Adipose tissue (tissue), 3 donors: ENCODE results near the gene PRODH2. TPM values are rescaled to one million over a fixed set of nuclear protein-coding genes. Genes with fewer than 3 reads are reported as not detected.

Experiments used
- H3K27ac ChIP-seq: one replicate; pipeline ENCODE4 v1.5.1; 2013; ENCODE audit warnings: low read depth, low read length
- WGBS, 3 donors: extraction: QIAGEN DNeasy Blood & Tissue Kit; methylation state at CpG; one replicate each; pipeline ENCODE4 v1.1.7; 2013; 5-methylcytosine and 5-hydroxymethylcytosine counted together
- polyA plus RNA-seq, 3 donors: library from polyadenylated mRNA; stranded (reverse); fragments of 200-250 nt; gene quantifications; one replicate each; pipeline ENCODE4 v1.2.3, GENCODE V29; 2013
- donor health status: healthy with polysubstance abuse.
- donor health status: Bipolar disorder and iron deficiency.
- donor health status: healthy.

The PRODH2 gene
- polyA plus RNA-seq = 1 to 10 TPM in 1 of 3 donors, not detected in 2; 2.2 TPM

DNA sequence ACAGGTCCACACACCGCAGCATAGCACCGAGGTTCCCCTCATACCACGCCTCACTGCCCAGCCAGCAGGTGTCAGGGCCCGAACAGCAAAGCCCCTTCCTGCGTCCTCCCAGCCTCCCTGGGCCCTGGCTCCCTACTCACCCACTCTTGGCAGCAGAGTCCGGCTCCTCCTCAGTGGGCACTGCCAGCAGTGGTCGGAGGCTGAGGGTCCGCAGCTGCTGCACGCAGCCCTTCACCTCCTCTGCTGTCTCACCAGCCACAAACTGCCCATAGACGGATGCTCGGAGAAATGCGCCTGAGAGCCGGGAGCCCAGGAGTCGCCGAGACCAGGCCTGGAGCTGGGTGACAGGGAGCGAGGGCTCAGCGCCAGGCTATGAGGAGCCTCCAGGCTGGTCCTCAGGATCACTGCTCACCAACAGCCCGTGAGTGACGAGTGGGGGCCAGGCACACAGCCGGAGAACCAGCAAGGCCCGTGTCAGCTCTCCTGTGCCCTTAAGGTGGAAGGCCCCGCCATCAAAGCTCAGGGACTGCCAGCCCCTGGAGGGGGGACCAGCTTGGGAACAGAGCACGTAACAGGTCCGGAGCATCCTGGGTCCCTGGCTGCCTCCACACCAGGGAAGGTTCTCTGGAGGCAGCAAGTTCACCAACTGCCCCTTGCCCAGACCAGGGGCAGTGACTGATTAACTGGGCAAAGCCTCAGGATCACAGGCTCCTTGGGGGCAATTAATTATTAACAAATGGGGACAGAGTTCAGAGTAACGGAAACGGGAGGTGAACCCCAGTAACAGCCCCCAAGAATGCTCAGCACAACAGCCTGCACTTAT is at the start of gene PRODH2:
TSS of gene PRODH2 (minus strand) at position 626 of the 823 bp plus-strand sequence. CDS start at position 586, 40 bp downstream.
- WGBS, 3 donors = 66 to 77% (median 70%) methylated on average over 26 of the region's 26 CpGs
- no peak within 1 kb of the TSS for H3K27ac ChIP-seq

DNA sequence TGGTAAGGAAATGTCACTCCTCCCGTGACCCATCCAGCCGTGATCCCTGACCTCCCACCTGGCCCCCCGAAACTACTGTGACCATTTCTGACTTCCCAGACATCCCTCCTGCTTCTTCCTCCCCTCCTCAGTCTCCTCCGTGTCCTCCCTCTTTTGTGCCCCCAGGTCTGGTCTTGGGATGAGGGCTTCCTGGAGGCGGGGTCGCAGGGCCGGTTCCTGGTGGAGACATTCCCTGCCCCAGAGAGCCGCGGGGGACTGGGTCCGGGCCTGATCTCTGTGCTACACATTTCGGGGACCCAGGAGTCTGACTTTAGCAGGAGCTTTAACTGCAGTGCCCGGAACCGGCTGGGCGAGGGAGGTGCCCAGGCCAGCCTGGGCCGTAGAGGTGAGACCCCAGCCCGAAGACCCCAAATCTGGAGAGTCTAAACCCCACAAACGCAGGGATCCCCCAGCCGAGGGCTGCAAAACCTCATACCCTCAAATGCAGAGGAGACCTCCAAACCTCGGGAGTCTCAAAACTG is 49.1 kb upstream of the PRODH2 start:
- 51 to 68% (median 54%) methylated on average over 19 of the region's 19 CpGs for WGBS, 3 donors
- no peak overlapping the region for H3K27ac ChIP-seq

GRCh38 chr19:35860818-35861639 is 48.4 kb upstream of the PRODH2 start:
- 13 to 34% (median 18%) methylated on average over 54 to 55 of the region's 55 CpGs for WGBS, 3 donors
- H3K27ac ChIP-seq = no peak overlapping the region

- no peak overlapping the region for H3K27ac ChIP-seq
- 23 to 27% (median 24%) methylated on average over 23 to 24 of the region's 24 CpGs for WGBS, 3 donors
Measured at GRCh38 chr19:35860436-35860817, 47.8 kb upstream of the PRODH2 start.

GRCh38 chr19:35859414-35859813 is 46.8 kb upstream of the PRODH2 start:
- 24 to 71% (median 67%) methylated on average over 4 of the region's 4 CpGs for WGBS, 3 donors
- no peak overlapping the region for H3K27ac ChIP-seq

- 56 to 82% (median 79%) methylated on average over 6 of the region's 6 CpGs for WGBS, 3 donors
- H3K27ac ChIP-seq = no peak overlapping the region
Measured at GRCh38 chr19:35858311-35858710, 45.7 kb upstream of the PRODH2 start.

DNA sequence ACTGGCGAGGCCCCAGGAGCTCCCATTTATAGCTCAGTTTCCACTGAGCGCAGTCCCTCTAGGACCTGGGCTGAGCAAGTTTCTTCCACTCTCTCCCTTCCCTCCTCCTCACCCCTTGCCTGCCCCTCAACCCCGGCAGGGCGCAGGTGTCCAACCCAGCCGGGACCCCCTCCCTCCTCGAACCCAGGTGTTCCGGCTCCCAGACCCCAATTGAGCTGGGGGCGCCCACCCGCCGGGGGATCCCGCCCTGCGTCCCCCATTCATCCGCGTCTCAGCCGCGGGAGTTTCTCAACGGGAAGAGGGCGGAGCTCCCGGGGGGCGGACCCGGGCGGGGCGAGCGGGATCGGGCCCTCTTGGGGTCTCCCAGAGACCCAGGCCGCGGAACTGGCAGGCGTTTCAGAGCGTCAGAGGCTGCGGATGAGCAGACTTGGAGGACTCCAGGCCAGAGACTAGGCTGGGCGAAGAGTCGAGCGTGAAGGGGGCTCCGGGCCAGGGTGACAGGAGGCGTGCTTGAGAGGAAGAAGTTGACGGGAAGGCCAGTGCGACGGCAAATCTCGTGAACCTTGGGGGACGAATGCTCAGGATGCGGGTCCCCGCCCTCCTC is 44.0 kb upstream of the PRODH2 start, which contains the start of gene KIRREL2:
TSS of gene KIRREL2 (plus strand) at position 366 of the 604 bp plus-strand sequence. CDS start at position 575, 209 bp downstream.
- WGBS, 3 donors = 1 to 2% (median 1%) methylated on average over 38 to 42 of the region's 42 CpGs
- no peak within 1 kb of the TSS for H3K27ac ChIP-seq

GRCh38 chr19:35853038-35853756 is 40.6 kb upstream of the PRODH2 start:
- WGBS, 3 donors = 43 to 58% (median 45%) methylated on average over 8 of the region's 8 CpGs

DNA sequence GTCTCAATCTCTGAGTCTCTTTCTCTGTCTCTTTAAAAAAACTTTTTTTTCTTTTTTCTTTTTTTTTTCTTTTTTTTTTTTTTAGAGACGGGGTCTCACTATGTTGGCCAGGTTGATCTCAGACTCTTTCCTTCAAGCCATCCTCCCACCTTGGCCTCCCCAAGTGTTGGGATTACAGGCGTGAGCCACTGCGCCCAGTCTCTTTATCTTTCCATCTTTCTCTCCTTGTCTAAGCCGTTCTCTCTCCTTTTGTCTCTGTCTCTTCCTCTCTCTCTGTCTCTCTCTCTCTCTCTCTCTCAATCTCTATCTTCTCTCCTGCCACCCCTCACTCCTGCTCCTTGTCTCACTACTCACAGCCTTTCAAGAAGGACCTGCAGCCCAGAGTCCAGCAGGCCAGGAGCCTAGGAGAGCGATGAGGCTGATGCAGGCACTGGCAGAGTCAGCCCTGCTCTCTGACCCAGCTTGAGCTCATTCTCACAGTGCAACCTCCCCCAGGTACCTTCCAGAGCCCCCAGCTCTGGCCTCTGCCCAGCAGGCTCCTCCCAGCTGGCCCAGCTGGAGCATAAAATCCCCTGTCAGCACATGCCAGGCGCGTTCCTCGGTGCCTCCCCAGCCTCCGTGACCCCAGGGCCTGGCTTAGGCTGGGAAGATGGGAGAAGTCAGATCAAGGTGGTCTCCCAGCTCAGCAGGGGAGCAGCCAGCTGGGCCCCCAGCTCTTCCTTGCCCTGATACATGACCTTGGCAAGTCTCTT is 39.6 kb upstream of the PRODH2 start, which contains the start of gene NPHS1:
TSS of gene NPHS1 (minus strand) at position 476 of the 752 bp plus-strand sequence. CDS start 667 bp downstream, outside the sequence.
- 35 to 56% (median 53%) methylated on average over 9 of the region's 9 CpGs for WGBS, 3 donors
- no peak within 1 kb of the TSS for H3K27ac ChIP-seq

More at GRCh38 chr19:35853038-35853756, 40.6 kb upstream of the PRODH2 start:
- H3K27ac ChIP-seq = no peak overlapping the region

- WGBS, 3 donors = 16 to 47% (median 44%) methylated on average over 30 to 32 of the region's 32 CpGs
- no peak overlapping the region for H3K27ac ChIP-seq
Measured at GRCh38 chr19:35851213-35852028, 38.8 kb upstream of the PRODH2 start.

- 87 to 91% (median 90%) methylated on average over 18 of the region's 18 CpGs for WGBS, 3 donors
- no peak overlapping the region for H3K27ac ChIP-seq
Measured at GRCh38 chr19:35848919-35849505, 36.4 kb upstream of the PRODH2 start.

DNA sequence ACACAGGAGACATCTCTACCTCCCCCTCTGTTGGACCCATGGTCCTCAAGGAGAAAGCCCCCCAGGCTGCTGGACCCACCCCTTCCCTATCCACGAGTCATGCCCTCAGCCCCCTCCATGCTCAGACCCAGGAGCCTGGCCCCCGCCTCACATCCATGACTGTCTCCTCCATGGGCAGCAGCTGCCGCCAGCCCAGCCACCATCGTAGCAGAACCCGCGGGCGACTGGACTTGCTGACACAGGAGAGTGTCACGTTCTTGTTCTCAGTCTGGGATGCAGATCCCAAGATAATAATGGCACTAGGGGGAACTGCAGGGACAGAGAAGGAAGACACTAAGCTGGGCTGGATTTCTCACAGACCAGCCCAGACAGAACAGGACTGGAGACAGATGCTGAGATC is 35.8 kb upstream of the PRODH2 start:
- WGBS, 3 donors = 73 to 81% (median 77%) methylated on average over 8 of the region's 8 CpGs
- no peak overlapping the region for H3K27ac ChIP-seq

DNA sequence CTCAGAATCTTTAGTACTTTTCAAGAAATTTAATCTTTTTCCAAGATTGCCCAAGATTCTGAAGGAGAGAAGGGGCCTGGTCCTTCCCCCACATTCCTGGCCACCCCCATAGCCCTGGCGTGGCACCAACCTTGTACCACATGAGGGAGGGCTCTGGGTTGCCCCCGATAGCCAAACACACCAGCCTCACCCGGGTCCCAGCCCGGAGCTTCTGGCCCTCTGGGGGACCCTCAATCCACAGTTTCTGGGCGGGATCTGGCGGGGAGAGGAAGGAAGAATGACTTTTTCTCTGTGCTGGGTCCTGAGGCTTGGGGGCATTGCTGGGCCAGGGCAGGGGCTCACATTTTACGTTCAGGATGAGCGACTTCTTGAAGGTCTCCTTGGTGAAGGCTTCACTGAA is 35.3 kb upstream of the PRODH2 start:
- H3K27ac ChIP-seq = no peak overlapping the region
- 70 to 91% (median 78%) methylated on average over 8 of the region's 8 CpGs for WGBS, 3 donors

- no peak overlapping the region for H3K27ac ChIP-seq
- 4 to 7% (median 5%) methylated on average over 26 of the region's 26 CpGs for WGBS, 3 donors
Measured at GRCh38 chr19:35846038-35846668, 33.5 kb upstream of the PRODH2 start.

DNA sequence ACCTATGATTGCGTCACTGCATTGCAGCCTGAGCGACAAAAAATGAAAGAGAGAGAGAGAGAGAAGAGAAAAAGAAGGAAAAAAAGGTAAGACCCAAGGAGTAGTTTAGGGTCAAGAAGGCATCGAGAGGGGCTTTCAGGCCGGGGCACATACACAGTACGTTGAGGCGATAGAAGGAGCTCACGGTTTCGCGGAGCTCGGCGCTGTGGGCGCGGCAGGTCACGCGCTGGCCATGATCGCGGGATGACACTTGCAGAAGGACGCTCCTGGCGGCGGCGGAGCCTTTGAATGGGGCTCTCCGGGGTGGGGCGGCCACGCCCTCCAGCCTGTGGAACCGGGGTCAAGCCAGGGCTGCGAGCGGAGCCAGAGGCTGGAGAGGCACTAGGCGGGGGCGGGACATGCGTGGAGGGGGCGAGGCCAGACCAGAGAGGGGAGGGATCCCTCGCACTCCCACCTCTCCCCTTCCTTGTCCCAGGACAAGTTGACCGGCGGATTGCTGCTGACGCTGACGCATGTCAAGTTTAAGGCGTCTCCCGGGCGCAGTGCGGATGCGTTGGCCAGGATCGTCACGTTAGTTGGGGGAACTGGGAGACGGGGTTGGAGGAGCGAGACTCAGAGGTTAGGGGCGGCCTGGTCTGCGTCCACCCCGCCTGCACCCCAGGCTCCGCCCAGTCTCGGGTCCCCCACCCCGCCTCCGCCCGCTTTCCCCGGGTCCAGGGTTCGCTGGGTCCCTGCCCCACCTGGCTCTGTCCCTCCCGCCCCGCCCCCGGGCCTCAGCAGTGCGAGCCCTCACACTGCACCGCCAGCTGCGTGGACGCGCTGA is 32.8 kb upstream of the PRODH2 start:
- H3K27ac ChIP-seq = no peak overlapping the region
- 5 to 6% (median 6%) methylated on average over 51 to 63 of the region's 63 CpGs for WGBS, 3 donors
